H1 (cell line): ENCODE measurements around the gene ABCC4. TPM values are rescaled to one million over a fixed set of nuclear protein-coding genes. Genes with fewer than 3 reads are reported as not detected.

Experiments
- CTBP2 ChIP-seq: IDR thresholded peaks from 2 replicates; pipeline ENCODE4 v1.7.0; 2011; ENCODE audit warnings: borderline replicate concordance, mild to moderate bottlenecking, moderate library complexity, mixed read lengths, low read length; ENCODE audit not compliant: insufficient read depth, insufficient read length
- KDM1A ChIP-seq: fragments of 200-600, 300-600 bp; sonication (generic); IDR thresholded peaks from 2 replicates; pipeline ENCODE4 v1.7.1; 2016; ENCODE audit warnings: mild to moderate bottlenecking, low read length, borderline replicate concordance
- polyA plus RNA-seq, 7 experiments: library from polyadenylated mRNA; depleted of rRNA in 3 of 7; stranded (reverse) in 5 of 7; unstranded in 2 of 7; fragments of >200 nt in 5 of 7; fragments of 200-250 nt in 2 of 7; gene quantifications; 1 replicate in 5 of 7; 2 replicates in 1 of 7; 4 replicates in 1 of 7; pipeline versions ENCODE4 v1.2.1 to v1.2.3, GENCODE V29; 2011 to 2013; ENCODE audit warnings: missing spikeins in 2 of 7, mixed read lengths in 2 of 7
- total RNA-seq: library from RNA; stranded (reverse); fragmentation: NEBNext Ultra II Directional; extraction: Animal tissue kit (Norgen Biotek cat#: 25700); gene quantifications from 2 replicates; pipeline ENCODE4 v1.2.1, GENCODE V29; 2021

Gene ABCC4
- total and polyA plus RNA-seq, 2 of the 8 experiments (the other 6 are each of a cell fraction or from before 2014, with no cell fraction given), result 4.0 to 14.1 TPM

DNA sequence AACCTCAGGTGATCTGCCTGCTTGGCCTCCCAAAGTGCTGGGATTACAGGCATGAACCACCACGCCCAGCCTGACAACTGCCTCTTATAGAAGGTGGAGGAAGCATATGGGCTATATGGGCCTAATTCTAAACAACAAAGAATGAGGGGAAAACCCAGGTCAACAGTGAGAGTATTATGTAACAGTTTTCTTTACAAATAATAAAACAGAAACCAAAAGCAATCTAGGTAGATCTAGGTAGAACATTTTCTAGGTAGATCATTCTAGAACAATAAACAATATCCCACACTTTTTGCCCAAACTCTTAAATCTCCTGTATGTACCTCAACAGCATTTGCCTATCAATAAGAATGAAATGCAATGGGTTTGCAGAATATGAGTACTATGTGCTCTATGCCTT lies 267.4 kb downstream of the ABCC4 start (continued):
- TF ChIP-seq KDM1A (no peak), CTBP2 (no peak)
